Measurements from ENCODE around the gene CNOT6. TPM values are rescaled to one million over a fixed set of nuclear protein-coding genes. Genes with fewer than 3 reads are reported as not detected.
"Not testable (repeated sequence)": the region's sequence is repeated elsewhere in the genome, so short reads cannot be mapped to it uniquely, and the experiment has no call there.

Gene CNOT6
- total RNA-seq, 4 donors from 2014 or later: 11.0 to 17.8 (median 15.0) TPM

DNA sequence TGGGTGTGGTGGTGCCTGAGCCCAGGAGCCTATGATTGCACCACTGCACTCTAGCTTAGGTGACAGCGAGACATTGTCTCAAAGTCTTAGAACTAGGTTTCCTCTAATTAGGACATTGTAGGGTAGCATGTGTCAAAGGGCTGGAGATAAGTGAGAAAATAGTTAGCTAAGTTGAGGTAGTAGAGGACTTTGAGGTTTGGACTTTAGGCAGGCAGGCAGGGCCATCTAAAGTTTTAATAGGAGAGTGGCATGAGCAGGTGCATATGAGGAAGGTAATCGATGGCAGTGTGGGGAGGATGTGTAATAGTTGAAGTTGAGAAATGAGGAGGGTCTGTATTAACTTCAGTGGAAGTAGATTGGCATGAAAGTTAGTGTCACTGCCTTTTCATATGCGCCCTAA is 21.1 kb downstream of the CNOT6 start:
- H3K27ac ChIP-seq: no peak overlapping the region
- no peak for DNase-seq (ENCODE audit: low spot score in 2 of 2)
- TF ChIP-seq POLR2A (IDR thresholded peaks at IDR 0.05) (no peak), EP300 (IDR thresholded peaks at IDR 0.05) (no peak), CTCF (IDR thresholded peaks at IDR 0.05) (no peak), POLR2AphosphoS5 (IDR thresholded peaks at IDR 0.05) (no peak)
- no peaks in the 10 kb centered on the region for H3K4me1 ChIP-seq
- H3K27me3 ChIP-seq: no peaks in the 10 kb centered on the region
- no peak overlapping the region for H3K4me3 ChIP-seq
- WGBS: 90% methylated on average over 3 of the region's 3 CpGs
- no peaks in the 10 kb centered on the region for H3K36me3 ChIP-seq
- H3K9me3 ChIP-seq: no peaks in the 10 kb centered on the region

- H3K36me3 ChIP-seq; H3K9me3 ChIP-seq; H3K27ac ChIP-seq; H3K4me1 ChIP-seq; DNase-seq (ENCODE audit: low spot score in 2 of 2); H3K4me3 ChIP-seq; H3K27me3 ChIP-seq: not testable (repeated sequence)
- WGBS: 98% methylated on average over 7 of the region's 7 CpGs
Measured at GRCh38 chr5:180515974-180516373, 21.8 kb downstream of the CNOT6 start.

GRCh38 chr5:180516440-180516839 is 22.3 kb downstream of the CNOT6 start:
- H3K4me1 ChIP-seq: peaks cover 1% of the 10 kb centered on the region
- H3K4me3 ChIP-seq: no peak overlapping the region
- TF ChIP-seq EP300 (IDR thresholded peaks at IDR 0.05): no peak
- no peak for TF ChIP-seq CTCF (IDR thresholded peaks at IDR 0.05)
- TF ChIP-seq POLR2AphosphoS5 (IDR thresholded peaks at IDR 0.05): no peak
- TF ChIP-seq POLR2A (IDR thresholded peaks at IDR 0.05): no peak
- no peaks in the 10 kb centered on the region for H3K36me3 ChIP-seq
- H3K9me3 ChIP-seq: no peaks in the 10 kb centered on the region
- DNase-seq (ENCODE audit: low spot score in 2 of 2): no peak
- H3K27me3 ChIP-seq: no peaks in the 10 kb centered on the region
- 91% methylated on average over 5 of the region's 5 CpGs for WGBS
- H3K27ac ChIP-seq: no peak overlapping the region

GRCh38 chr5:180519098-180519497 is 24.9 kb downstream of the CNOT6 start:
- TF ChIP-seq CTCF (IDR thresholded peaks at IDR 0.05) (no peak), POLR2A (IDR thresholded peaks at IDR 0.05) (no peak), EP300 (IDR thresholded peaks at IDR 0.05) (no peak), POLR2AphosphoS5 (IDR thresholded peaks at IDR 0.05) (no peak)
- H3K36me3 ChIP-seq: no peaks in the 10 kb centered on the region

GRCh38 chr5:180521101-180521500 is 26.9 kb downstream of the CNOT6 start:
- Histone ChIP-seq H3K27me3 (no peaks in the 10 kb centered on the region), H3K9me3 (no peaks in the 10 kb centered on the region), H3K36me3 (no peaks in the 10 kb centered on the region), H3K4me3 (no peak overlapping the region), H3K27ac (no peak overlapping the region), H3K4me1 (peaks cover 19% of the 10 kb centered on the region)
- TF ChIP-seq CTCF (IDR thresholded peaks at IDR 0.05) (no peak), POLR2AphosphoS5 (IDR thresholded peaks at IDR 0.05) (no peak)
- 87% methylated on average over 3 of the region's 3 CpGs for WGBS
- DNase-seq (ENCODE audit: low spot score in 2 of 2): no peak

More at GRCh38 chr5:180519098-180519497, 24.9 kb downstream of the CNOT6 start:
- WGBS: 84% methylated on average over 3 of the region's 3 CpGs
- no peaks in the 10 kb centered on the region for H3K9me3 ChIP-seq
- peaks cover 14% of the 10 kb centered on the region for H3K4me1 ChIP-seq
- DNase-seq (ENCODE audit: low spot score in 2 of 2): no peak
- no peak overlapping the region for H3K4me3 ChIP-seq
- no peaks in the 10 kb centered on the region for H3K27me3 ChIP-seq
- H3K27ac ChIP-seq: no peak overlapping the region

GRCh38 chr5:180521591-180521990 is 27.4 kb downstream of the CNOT6 start:
- Histone ChIP-seq H3K4me3 (no peak overlapping the region), H3K4me1 (peaks cover 19% of the 10 kb centered on the region), H3K9me3 (no peaks in the 10 kb centered on the region), H3K36me3 (no peaks in the 10 kb centered on the region), H3K27ac (no peak overlapping the region), H3K27me3 (no peaks in the 10 kb centered on the region)
- 60% methylated on average over 1 of the region's 1 CpG for WGBS
- TF ChIP-seq POLR2A (IDR thresholded peaks at IDR 0.05) (no peak), CTCF (IDR thresholded peaks at IDR 0.05) (no peak), EP300 (IDR thresholded peaks at IDR 0.05) (no peak), POLR2AphosphoS5 (IDR thresholded peaks at IDR 0.05) (no peak)
- DNase-seq (ENCODE audit: low spot score in 2 of 2): no peak

All from suprapubic skin (tissue), 4 donors.